ENCODE measurements around the gene ELAC1.
"Not testable (repeated sequence)": the region's sequence is repeated elsewhere in the genome, so short reads cannot be mapped to it uniquely, and the experiment has no call there.

The ELAC1 gene

GRCh38 chr18:50967714-50968661, at the start of gene ELAC1:
TSS of gene ELAC1 (plus strand) at chr18:50968040. CDS start at chr18:50974405, 6,365 bp downstream.
- peak; percentile 25 to 69 (median 58) for DNase-seq

GRCh38 chr18:50918153-50918552, 49.7 kb upstream of the ELAC1 start:
- no peak for DNase-seq

- no peak for DNase-seq
These were observed 43.5 kb upstream of the ELAC1 start for GRCh38 chr18:50924372-50924771.

DNA sequence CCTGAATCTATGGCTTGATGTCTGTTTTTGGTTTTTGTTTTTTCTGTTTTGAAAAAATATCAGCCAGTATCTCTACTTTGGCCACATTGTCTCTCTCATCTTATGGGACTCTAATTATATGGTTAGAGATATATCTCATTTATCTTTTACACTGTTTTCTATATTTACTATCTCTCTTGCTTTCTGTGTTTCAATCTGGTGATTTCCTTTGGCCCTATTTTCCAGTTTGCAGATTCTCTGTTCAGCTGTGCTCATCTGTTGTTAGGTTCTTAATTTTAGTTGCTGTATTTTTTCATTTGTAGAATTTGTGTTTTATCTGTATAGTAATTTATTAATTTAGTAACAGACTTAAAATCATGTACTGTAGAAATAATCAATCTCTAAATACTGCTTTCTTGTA, 41.3 kb upstream of the ELAC1 start:
- DNase-seq: no peak

DNA sequence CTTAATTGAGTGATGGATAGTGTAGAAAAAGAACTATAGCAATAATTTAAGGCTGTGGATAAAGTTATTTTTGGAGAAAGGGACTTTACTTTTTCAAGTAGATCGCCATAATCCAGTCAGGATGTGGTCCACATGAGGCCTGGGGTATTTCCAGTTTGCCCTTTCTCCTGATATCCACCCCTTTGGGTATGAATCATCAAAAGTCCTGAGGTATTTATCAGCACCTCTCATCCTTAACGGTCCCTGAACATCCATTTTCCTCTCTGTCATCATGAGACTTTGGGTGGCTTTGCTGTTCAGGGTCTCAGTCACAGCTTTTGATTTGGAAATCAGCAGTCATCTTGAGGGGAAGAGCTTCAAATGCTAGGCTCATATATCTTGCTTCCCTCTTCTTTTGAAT, 39.3 kb upstream of the ELAC1 start:
- no peak for DNase-seq

DNA sequence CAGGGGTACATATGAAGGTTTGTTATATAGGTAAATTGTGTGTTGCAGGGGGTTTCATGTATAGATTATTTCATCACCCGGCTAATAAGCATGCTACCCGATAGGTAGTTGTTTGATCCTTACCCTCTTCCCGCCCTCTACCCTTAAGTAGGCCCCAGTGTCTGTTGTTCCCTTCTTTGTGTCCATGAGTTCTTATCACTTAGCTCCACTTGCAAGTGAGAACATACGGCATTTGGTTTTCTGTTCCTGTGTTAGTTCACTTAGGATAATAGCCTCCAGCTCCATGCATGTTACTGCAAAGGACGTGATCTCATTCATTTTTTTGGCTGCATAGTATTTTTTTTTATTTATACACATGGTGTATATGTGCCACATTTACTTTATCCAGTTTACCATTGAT, 34.2 kb upstream of the ELAC1 start:
- no peak for DNase-seq

- DNase-seq: no peak
These were observed 33.2 kb upstream of the ELAC1 start for GRCh38 chr18:50934545-50935211.

DNA sequence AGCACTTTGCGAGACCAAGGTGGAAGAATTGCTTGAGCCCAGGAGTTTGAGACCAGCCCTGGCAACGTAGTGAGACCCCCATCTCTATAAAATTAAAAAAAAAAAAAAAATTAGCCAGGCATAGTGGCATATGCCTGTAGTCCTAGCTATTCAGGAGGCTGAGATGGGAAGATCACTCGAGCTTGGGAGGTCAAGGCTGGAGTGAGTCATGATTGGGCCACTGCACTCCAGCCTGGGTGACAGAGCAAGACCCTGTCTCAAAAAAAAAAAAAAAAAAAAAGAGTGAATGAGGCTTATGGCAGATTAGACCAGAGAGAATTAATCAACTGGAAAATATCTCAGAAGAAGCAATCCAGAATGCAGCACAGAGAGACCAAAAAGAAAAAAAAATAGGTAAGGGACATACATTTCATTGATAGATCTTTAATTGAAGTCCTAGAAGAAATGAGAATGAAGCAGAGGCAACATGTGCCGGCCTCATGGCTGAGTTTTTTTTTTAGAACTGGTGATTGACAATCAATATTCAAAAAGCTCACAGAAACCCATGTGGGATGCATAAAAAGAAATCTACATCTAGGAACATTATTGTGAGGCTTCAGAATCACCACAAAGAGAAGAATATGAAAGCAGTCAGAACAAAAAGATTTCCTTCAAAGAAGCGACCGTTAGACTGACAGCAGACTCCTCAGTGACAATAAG, 32.2 kb upstream of the ELAC1 start:
- DNase-seq: no peak

- no peak for DNase-seq
These were observed 30.7 kb upstream of the ELAC1 start for GRCh38 chr18:50937183-50937582.

GRCh38 chr18:50938912-50939311, 28.9 kb upstream of the ELAC1 start:
- DNase-seq: no peak

DNA sequence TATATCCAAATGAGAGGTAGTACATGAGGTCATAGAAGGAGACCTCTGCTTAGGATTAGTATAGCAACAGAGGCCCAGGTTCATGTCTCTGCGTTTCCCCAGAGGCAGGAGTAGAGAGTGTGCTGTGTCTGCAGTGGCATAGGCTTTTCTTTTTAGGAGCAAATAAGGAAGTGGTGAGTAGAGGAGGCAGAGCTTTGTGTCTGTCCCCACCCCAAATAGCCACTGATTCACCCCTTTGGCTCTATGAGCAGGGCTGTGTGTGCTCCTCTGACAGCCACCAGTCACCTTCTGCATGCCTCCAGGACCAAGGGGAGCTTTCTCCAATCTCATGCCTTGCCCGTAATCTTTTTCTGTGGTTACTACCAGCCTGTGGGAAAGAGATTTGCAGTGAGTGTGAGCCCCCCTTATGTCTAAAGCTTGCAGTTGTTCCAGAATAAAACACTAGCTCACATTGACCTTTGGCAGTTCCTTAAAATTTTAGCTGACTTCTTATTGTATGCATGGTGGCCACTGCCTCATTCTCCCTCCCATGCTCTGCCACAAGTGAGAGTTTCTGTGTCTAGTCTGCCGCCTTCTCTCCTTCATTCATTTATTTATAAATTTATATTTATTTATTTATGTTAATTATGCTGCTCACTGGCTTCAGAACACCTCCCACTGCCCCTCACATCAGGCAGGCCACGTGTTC, 23.5 kb upstream of the ELAC1 start:
- DNase-seq: no peak

DNA sequence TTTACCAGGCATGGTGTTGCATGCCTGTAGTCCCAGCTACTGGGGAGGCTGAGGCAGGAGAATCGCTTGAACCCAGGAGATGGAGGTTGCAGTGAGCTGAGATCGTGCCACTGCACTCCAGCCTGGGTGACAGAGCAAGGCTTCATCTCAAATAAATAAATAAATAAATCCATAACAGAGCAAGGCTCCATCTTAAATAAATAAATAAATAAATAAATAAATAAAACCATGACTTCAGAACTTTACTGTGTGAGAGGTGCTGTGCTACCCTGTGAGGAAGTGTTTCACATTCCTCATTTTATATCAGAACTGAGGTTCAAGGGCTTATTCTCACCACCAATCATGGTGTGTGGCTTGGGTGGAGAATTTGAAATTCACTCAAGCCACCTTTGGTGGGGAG, 21.9 kb upstream of the ELAC1 start:
- DNase-seq: not testable (repeated sequence)

- DNase-seq: no peak
These were observed 19.9 kb upstream of the ELAC1 start for GRCh38 chr18:50947899-50948298.

- no peak for DNase-seq
These were observed 18.7 kb upstream of the ELAC1 start for GRCh38 chr18:50949185-50949584.

GRCh38 chr18:50950626-50951025, 17.2 kb upstream of the ELAC1 start:
- no peak for DNase-seq

DNA sequence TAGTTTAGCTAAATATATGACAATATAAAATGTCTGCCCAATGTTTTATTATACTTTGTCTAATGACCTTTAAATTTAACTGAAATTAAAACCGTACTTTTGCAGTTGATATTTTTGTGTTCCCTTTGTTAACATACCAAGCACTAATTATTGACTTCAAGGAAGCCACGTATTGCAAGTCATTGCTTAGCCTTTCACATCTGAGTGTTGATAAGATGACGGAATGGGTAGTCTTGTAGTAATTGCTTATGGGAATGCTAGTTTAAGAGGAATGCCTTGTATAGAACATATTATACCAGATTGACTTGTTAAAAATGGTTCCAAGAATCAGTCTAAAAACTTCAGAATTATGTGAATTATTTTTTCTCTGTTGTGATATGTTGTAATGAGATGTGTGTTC, 14.0 kb upstream of the ELAC1 start:
- DNase-seq: no peak

- DNase-seq: no peak
These were observed 12.6 kb upstream of the ELAC1 start for GRCh38 chr18:50955253-50955652.

GRCh38 chr18:50956116-50956515, 11.7 kb upstream of the ELAC1 start:
- no peak for DNase-seq

GRCh38 chr18:50961974-50962373, 5.9 kb upstream of the ELAC1 start:
- DNase-seq: no peak

GRCh38 chr18:50969448-50969847, 1.6 kb downstream of the ELAC1 start:
- no peak for DNase-seq

- no peak for DNase-seq
These were observed 2.2 kb downstream of the ELAC1 start for GRCh38 chr18:50970006-50970405.

DNA sequence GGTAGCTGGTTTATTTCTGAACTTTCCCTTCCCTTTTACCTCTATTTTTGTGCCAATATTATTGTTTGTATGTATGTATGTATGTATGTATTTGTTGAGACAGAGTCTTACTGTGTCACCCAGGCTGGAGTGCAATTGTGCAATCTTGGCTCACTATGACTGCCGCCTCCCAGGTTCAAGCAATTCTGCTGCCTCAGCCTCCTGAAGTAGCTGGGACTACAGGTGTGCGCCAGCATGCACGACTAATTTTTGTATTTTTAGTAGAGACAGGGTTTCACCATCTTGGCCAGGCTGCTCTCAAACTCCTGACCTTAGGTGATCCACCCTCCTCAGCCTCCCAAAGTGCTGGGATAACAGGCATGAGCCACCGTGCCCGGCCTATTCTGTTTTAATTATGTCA, 4.6 kb downstream of the ELAC1 start:
- not testable (repeated sequence) for DNase-seq

All from stimulated activated naive CD4-positive, alpha-beta T cell (primary cell).